ENCODE measurements around the gene CD177.
"Not testable (repeated sequence)": the region's sequence is repeated elsewhere in the genome, so short reads cannot be mapped to it uniquely, and the experiment has no call there.

CD177 gene

DNA sequence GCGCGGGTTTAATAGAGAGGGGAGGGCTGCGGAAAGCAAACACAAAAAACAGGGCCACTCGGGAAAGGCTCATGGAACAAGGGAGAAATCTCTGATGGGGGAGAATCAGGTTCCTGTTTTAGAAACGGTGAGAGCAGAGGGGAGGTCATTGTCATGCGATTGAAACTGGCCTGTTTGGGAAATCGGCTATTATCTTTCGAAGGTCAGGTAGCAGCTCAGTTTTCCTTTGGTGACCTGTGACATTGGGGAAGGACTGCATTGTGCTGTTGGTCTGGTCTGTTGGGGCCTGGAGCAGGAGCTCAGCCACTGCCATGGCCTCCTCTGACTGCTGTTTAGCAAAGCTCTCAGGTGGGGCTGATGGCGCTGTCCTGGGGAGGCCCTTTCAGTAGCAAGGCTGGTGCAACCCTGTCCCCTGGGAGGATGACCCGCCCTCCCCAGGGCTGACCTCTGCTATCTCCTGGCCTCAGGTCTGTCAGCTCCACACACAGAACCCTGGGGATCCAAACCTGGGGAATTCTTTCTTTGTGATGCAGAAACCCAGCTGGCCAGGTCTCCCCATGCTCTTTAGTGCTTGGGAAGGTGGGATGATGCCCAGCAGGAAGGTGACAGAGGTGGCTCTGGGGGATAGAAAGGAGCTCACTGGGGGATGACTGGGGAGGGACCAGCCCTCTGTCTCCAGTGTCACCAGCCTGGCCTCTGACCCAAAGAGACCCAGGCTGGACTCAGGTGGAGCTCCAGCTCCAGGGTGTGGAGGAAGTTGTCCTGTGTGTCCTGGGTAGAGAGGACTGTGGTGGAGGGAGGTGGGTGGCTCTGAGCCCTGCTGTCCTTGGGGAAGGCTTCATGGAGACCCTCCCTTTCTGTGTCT, 21.2 kb upstream of the CD177 start:
- DNase-seq (ENCODE audit: low spot score) = no peak

DNA sequence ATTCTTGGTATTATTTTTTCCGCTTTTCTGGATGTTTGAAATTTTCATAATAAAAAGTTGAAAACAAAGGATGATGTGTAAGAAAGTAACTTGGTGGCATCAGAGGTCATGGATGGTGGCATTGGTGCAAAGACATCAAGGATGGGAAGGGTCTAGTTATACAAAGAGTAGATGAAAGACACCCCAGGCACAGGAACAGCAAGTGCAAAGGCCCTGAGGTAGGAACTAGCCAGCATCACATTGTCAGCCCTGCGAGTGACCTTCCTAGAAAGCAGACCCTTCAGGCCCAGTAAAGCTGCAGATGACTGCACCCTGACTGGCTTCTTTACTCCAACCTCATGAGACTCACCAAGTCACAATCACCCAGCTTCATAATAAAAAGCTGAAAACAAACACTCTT, 17.0 kb upstream of the CD177 start:
- DNase-seq (ENCODE audit: low spot score) = not testable (repeated sequence)

DNA sequence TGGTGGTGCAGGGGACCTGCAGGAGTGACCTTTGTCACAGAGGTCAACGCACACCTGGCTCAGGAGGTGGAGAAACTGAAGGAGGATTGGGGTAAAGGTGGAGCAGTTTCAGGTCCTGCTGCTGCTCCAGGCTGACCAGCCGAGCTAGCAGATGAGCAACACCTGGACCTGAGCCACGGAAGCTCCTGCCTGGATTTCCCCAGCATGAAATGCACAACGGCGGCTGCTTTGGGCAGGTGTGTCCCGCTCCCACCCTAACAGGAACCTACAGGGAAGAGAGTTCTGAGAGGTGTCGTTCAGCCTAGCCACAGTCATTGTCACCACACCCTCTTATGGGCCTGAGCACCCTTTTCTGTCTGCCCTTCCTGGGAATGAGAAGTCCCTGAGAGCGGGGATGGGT, 15.7 kb upstream of the CD177 start:
- no peak for DNase-seq (ENCODE audit: low spot score)

DNA sequence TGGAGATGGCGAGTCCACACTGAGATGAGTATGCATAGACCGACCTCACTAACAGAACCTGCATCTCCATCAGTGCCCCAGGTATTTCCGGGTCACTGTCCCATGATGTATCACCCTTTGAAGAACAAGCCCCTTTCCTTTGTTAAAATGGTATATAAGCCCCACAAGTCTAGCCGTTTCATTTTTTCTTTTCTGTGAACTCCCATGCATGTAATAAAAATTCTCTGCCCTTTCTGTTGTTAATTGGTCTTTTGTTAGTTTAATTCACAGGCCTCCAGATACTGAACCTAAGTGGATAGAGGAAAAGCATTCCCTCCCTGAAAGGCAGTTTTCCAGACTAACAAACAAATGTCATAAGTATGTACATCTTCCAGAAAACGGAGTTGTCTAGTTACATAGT, 15.0 kb upstream of the CD177 start:
- DNase-seq (ENCODE audit: low spot score) = no peak

DNA sequence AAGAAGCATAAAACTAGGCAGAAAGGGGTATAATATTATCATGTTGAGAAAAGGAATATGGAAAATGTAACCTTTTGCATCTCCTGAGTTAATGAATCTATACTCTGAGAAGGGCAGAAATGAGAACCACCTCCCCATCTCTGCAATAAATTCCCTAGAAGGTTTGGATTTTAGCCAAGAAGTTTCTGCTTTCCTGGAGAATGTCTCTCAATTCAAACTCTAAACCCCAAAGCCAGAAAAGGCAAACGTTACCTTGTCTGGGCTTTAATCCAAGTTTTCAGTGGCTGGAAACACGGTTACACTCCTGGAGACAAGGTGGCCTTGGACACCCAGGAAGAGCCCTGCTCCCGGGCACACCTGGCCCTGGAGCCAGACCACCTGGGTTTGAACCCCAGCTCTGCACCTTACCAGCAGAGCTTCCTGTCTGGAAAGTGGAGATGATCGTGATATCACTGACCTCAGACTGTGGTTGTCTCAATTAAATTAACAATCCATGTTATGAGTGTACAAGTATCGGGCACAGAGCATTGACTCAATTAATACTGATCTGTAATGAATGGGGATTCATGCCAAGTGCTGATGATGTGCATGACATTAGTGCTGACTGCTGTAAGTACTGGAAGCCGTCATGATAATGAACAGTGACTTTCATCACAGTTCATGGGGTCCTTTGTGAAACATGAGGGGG, 14.1 kb upstream of the CD177 start:
- not testable (repeated sequence) for DNase-seq (ENCODE audit: low spot score)

DNA sequence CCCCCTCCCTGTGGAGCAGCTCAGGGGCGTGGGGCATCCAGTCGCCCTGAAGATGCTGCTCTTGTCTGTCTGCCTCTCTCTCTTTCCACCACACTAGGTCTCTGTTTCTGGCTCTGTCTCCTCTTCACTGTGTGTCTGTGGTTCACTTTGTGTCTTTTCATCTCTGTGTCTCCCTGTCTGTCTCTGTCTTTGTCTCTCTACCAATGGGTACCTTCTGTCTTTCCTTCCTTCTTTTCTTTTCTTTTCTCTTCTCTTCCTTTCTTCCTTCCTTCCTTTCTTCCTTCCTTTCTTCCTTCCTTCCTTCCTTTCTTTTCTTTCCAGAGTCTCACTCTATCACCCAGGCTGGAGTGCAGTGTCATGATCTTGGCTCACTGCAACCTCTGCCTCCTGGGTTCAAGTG, 13.4 kb upstream of the CD177 start:
- not testable (repeated sequence) for DNase-seq (ENCODE audit: low spot score)

DNA sequence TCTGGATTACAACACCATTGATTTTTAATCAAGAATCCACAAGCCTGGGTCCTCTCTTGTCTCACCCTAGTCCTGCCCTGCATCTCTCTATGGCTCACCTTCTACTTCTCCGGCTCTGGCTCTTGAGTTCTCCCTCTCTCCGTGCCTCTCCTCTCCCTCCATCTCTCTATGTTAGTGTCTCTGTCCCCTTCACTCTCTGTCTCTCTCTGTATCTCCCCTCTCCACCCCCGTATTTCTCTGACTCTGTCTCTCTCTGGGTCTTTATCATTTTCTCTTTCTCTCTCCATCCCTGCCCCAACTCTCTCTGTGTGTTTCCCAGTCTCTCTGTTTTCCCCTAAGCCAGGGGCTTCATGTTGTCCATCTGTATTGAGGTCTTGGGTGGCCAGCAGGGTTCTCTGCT, 12.4 kb upstream of the CD177 start:
- not testable (repeated sequence) for DNase-seq (ENCODE audit: low spot score)

DNA sequence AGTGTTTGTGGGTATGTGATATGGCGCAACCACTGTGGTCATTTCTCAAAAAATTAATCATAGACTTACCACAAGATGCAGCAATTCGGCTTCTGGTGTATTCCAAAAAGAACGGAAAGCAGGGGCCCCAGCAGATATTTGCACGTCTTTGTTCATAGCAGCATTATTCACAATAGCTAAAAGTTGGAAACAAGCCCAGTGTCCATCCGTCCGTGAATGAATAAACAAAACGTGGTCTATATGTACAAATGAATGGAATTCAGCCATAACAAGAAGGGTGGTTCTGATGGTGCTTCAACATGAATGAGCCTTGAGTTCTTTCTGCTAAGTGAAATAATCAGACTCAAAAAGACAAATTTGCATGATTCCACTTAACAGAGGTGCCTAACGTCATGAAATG, 11.4 kb upstream of the CD177 start:
- DNase-seq (ENCODE audit: low spot score) = peak; percentile 6

DNA sequence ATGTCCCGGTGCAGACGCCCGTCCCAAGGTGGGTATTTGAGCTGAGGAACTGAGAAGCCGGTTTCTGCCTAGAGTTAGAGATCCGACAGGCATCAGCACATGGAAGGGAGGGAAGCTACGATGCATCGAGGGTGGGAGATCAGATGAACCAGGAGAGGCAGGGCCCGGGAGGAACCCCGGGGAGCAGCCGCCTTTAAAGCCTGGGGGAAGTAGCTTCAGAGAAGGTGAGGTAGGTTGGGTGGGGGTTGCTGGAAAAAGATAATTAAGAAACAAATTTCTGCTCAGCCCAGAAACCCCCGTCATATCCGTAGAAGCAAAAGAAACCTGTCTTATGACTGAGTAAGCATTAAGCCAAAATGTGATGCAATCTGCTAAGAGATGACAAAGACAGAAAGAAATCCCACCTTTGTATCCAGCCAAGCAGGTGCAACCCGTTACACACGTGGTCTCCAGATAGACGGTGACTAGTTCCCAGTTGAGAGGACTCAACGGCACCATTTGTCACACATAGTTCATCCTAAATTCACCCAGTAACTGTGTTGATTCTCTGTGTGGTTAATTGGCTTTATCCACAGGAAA, 9.1 kb upstream of the CD177 start:
- not testable (repeated sequence) for DNase-seq (ENCODE audit: low spot score)

DNA sequence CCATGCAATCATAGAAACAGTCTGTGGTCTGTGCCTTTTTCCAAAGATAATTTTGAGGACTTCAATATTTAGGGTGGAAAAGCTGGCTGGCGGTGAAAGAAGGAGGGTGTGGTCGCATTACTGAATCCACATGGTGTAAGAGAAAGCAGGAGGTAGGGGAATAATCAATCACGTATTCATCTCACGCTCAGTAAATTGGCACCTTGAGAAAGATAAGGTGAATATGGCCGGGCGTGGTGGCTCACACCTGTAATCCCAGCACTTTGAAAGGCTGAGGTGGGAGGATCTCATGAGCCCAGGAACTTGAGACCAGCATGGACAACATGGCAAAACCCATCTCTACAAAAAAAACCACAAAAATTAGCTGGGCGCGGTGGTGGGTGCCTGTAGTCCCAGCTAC, 3.7 kb upstream of the CD177 start:
- not testable (repeated sequence) for DNase-seq (ENCODE audit: low spot score)

DNA sequence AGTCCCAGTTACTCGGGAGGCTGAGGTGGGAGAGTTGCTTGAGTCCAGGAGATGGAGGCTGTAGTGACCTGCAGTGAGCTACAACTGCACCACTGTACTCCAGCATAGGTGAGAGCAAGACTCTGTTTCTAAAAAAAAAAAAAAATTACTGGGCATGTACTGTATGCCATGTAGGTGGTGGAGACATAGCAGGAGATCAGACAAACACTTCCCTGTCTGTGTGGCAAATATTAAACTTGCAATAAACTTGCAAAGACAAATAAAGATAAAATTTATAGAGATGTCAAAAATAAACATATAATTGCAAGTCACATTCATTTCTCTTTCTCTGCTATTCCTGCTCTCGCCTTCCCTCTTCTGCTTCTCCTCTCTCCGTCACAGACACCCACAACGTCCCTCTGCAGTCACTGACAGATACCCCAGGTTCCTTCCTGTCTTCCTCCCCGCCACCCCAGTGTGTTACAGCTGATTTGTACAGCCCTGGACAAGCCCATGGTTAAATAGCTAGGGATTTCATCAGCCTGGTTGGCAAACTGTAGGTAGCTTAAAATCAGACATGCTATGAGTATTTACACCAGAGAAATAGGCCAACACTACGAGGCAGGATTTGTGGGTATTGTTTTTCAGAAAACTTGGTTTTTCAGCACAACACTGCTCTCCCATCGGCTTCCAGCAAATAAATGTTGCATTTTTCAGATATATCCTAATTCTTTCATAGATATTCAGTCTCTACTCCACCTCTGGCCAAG, 1.3 kb upstream of the CD177 start:
- no peak for DNase-seq (ENCODE audit: low spot score)

DNA sequence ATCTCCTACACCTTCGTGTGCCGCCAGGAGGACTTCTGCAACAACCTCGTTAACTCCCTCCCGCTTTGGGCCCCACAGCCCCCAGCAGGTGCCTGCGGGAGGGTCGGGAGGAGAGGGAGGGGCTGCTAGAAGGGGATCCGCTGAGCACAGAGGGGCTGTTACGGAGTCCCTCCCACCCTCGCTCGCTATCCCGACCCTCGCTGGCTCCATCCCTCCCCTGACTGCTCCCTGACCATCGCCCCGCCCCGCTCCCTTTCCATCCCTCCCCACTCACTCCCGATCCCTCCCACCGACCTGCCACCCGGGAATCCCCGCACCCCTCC, 780 bp downstream of the CD177 start:
- DNase-seq (ENCODE audit: low spot score) = no peak

DNA sequence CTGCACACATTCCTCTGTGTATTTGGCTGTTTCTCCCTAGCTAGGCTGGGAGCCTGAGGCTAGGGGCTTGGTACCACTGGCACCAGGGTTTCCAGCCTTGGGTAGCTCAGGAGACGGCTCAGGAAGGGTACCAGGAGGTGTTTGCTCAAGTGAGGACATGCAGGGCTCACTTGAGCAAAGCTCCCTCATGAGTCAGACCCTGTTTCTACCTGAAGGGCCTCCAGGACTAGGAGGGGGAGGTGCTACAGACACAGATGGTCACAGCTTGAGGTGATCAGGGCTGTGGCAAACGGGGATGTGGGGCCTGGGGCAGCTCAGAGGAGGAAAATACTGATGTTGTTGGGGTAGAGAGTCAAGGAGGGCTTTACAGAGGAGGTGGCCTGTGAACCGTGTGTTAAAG, 3.3 kb downstream of the CD177 start:
- DNase-seq (ENCODE audit: low spot score) = not testable (repeated sequence)

DNA sequence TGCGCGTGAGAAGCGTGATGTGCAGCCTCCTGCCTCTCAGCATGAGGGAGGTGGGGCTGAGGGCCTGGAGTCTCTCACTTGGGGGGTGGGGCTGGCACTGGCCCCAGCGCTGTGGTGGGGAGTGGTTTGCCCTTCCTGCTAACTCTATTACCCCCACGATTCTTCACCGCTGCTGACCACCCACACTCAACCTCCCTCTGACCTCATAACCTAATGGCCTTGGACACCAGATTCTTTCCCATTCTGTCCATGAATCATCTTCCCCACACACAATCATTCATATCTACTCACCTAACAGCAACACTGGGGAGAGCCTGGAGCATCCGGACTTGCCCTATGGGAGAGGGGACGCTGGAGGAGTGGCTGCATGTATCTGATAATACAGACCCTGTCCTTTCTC, 8.7 kb downstream of the CD177 start:
- DNase-seq (ENCODE audit: low spot score) = no peak

DNA sequence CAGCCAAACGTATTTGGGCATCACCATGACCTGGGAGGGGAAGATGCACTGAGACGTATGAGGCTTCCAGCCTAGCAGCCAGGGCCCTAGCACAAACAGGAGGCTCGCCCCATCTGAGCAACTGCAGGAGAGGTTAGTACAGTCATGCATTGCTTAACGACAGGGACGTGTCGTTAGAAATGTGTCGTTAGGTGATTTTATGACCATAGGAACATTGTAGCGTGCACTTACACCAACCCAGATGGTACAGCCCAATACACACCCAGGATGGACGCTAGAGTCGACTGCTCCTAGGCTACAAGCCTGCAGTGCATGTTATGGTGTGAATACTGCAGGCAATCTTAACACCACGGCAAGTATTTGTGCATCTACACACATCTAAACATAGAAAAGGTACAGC, 9.3 kb downstream of the CD177 start:
- no peak for DNase-seq (ENCODE audit: low spot score)

DNA sequence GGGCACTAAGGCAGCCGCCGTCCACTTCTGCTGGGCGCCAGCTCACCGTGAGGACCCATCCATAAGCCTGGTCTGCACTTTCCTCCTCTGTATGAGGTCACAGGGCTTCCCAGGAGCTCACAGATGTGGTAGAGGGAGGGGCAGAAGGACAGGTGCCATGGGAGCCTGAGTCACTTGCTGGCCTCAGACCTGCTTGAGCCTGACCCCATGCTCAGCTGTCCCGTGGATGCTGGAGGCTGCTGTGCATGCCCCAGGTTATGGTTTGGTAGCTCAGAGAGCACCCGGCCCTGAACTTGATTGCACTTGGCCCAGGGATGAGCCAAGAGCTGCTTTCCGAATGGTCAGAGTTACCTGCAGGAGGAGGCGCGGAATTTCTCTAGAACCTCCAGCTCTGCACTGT, 12.2 kb downstream of the CD177 start:
- DNase-seq (ENCODE audit: low spot score) = not testable (repeated sequence)

DNA sequence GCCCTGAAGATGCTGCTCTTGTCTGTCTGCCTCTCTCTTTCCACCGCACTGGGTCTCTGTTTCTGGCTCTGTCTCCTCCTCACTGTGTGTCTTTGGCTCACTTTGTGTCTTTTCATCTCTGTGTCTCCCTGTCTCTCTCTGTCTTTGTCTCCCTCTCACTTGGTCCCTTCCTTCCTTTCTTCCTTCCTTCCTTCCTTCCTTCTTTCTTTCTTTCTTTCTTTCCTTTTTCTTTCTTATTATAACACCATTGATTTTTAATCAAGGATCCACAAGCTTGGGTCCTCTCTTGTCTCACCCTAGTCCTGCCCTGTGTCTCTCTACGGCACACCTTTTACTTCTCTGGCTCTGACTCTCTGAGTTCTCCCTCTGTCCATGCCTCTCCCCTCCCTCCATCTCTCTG, 14.3 kb downstream of the CD177 start:
- DNase-seq (ENCODE audit: low spot score) = no peak

DNA sequence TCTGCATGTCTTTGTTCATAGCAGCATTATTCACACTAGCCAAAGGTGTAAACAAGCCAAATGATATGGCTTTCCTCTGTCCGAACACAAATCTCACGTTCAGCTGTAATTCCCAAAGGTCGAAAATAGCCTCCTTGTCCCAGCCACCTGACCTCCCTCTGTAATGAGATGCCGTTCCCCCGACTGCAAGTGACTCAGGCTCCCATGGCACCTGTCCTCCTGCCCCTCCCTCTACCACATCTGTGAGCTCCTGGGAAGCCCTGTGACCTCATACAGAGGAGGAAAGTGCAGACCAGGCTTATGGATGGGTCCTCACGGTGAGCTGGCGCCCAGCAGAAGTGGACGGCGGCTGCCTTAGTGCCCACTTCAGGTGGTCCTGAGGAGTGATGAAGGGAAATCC, 15.4 kb downstream of the CD177 start:
- not testable (repeated sequence) for DNase-seq (ENCODE audit: low spot score)

DNA sequence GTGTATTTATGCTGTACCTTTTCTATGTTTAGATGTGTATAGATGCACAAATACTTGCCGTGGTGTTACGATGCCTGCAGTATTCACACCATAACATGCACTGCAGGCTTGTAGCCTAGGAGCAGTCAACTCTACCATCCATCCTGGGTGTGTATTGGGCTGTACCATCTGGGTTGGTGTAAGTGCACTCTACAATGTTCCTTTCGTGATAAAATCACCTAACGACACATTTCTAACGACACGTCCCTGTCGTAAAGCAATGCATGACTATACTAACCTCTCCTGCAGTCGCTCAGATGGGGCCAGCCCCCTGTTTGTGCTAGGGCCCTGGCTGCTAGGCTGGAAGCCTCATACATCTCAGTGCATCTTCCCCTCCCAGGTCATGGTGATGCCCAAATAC, 18.4 kb downstream of the CD177 start:
- DNase-seq (ENCODE audit: low spot score) = no peak

DNA sequence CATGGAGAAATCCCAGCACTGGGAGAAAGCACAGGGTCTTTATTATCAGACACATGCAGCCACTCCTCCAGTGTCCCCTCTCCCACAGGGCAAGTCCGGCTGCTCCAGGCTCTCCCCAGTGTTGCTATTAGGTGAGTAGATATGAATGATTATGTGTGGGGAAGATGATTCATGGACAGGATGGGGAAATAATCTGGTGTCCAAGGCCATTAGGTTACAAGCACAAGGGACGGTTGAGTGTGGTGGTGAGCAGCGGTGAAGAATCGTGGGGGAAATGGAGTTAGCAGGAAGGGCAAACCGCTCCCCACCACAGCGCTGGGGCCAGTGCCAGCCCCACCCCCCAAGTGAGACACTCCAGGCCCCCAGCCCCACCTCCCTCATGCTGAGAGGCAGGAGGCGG, 19.0 kb downstream of the CD177 start:
- DNase-seq (ENCODE audit: low spot score) = no peak

DNA sequence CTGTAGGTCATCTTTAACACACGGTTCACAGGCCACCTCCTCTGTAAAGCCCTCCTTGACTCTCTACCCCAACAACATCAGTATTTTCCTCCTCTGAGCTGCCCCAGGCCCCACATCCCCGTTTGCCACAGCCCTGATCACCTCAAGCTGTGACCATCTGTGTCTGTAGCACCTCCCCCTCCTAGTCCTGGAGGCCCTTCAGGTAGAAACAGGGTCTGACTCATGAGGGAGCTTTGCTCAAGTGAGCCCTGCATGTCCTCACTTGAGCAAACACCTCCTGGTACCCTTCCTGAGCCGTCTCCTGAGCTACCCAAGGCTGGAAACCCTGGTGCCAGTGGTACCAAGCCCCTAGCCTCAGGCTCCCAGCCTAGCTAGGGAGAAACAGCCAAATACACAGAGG, 24.1 kb downstream of the CD177 start:
- not testable (repeated sequence) for DNase-seq (ENCODE audit: low spot score)

DNA sequence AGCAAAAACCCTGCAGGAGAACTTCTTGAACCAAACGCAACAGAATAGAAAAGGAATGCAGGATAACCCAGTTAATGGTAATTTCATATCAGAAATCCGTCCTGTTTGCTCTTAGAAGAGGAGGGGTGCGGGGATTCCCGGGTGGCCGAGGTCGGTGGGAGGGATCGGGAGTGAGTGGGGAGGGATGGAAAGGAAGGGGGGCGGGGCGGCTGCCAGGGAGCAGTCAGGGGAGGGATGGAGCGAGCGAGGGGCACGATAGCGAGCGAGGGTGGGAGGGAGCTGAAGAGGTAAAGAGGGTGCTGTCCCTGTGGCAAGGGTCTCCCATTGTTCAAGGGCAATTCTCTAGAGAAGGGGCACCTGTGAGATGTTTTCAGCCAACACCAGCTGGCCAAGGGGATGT, 26.5 kb downstream of the CD177 start:
- no peak for DNase-seq (ENCODE audit: low spot score)
